ENCODE measurements around the gene B4GALT5. TPM values are rescaled to one million over a fixed set of nuclear protein-coding genes. Genes with fewer than 3 reads are reported as not detected.

B4GALT5 gene
- total RNA-seq, 1 experiment from 2014 or later, result 77.0 TPM

- H3K27ac Mint-ChIP-seq, result peak overlapping the region in 1 of 3 experiments; percentile 5; a peak in 1 of 7 replicates
- WGBS (ENCODE audit: extremely low coverage, insufficient read length, low lambda C conversion rate), result no CpG with 5 or more reads among the region's 3 CpGs
- H3K4me3 Mint-ChIP-seq, result peak overlapping the region; percentile 94 to 98
- Histone ChIP-seq H2AFZ (ENCODE audit: low read length) (no peak overlapping the region), H3K4me2 (ENCODE audit: insufficient read depth, insufficient read length, low read length) (peak overlapping the region; percentile 89), H2BK5ac (ENCODE audit: insufficient read length, low read length) (no peak overlapping the region), H2BK12ac (ENCODE audit: insufficient read length, low read depth, low read length) (no peak overlapping the region), H3K23ac (ENCODE audit: insufficient read length, low read depth, low read length) (no peak overlapping the region), H3K4ac (ENCODE audit: low read depth, low read length) (no peak overlapping the region), H4K20me1 (ENCODE audit: control insufficient read depth, insufficient read depth, insufficient read length) (no peaks in the 10 kb centered on the region), H4K8ac (replicated peaks; ENCODE audit: insufficient read length, low read depth, low read length) (no peak overlapping the region), H3K9ac (ENCODE audit: extremely low read depth, insufficient read length, low read length) (no peak overlapping the region), H2BK120ac (ENCODE audit: low read depth, low read length, poor library complexity, severe bottlenecking) (no peak overlapping the region), H3K27ac (ENCODE audit: insufficient read length, low read depth, low read length) (no peak overlapping the region), H3K79me1 (ENCODE audit: insufficient read depth, low read depth, low read length, poor library complexity, severe bottlenecking) (no peaks in the 10 kb centered on the region), H4K91ac (ENCODE audit: insufficient read length, low read depth, low read length) (no peak overlapping the region), H4K5ac (ENCODE audit: insufficient read length, low read depth, low read length) (no peak overlapping the region), H2AK5ac (ENCODE audit: insufficient read length, low read length) (no peak overlapping the region), H3K18ac (ENCODE audit: insufficient read length, low read depth, low read length) (no peak overlapping the region), H3K4me1 (ENCODE audit: insufficient read depth, low read length) (peaks cover 3% of the 10 kb centered on the region; the same call in 1 of the 2 replicates), H3K9me3 (ENCODE audit: control insufficient read depth, low read depth, low read length) (no peaks in the 10 kb centered on the region), H3K14ac (ENCODE audit: insufficient read depth, low read length) (no peak overlapping the region), H2BK15ac (ENCODE audit: low read depth, low read length) (no peak overlapping the region), H3K79me2 (ENCODE audit: insufficient read depth, low read length) (peaks cover 41% of the 10 kb centered on the region; the same call in 1 of the 2 replicates), H2BK20ac (ENCODE audit: low read depth, low read length, poor library complexity, severe bottlenecking) (no peak overlapping the region), H3K56ac (ENCODE audit: insufficient read length, low read depth, low read length) (no peak overlapping the region), H3T11ph (ENCODE audit: low read length) (no peak overlapping the region), H3K27me3 (ENCODE audit: insufficient read depth, low read length) (no peaks in the 10 kb centered on the region), H3K23me2 (ENCODE audit: insufficient read length, low read depth, low read length, poor library complexity, severe bottlenecking) (no peaks in the 10 kb centered on the region)
- no peaks in the 10 kb centered on the region for H3K9me3 Mint-ChIP-seq
- no peak for DNase-seq
- H3K4me1 Mint-ChIP-seq, result peaks cover 51 to 55% of the 10 kb centered on the region in 2 experiments
- H3K27me3 Mint-ChIP-seq (ENCODE audit: low read depth), result no peaks in the 10 kb centered on the region
- TF ChIP-seq CTCF (conservative IDR thresholded peaks at IDR 0.05), result no peak
- peaks cover 0 to 17% (median 5%) of the 10 kb centered on the region in 3 experiments; a peak in 5 of 7 replicates for H3K36me3 Mint-ChIP-seq (ENCODE audit: insufficient read depth in 1 of 3, low read depth in 3 of 3)
These were observed 2.6 kb downstream of the B4GALT5 start for GRCh38 chr20:49710971-49711666.
